NAMALWA (cell line): ENCODE data around the gene TMEM151A.
"Not testable (repeated sequence)": the region's sequence is repeated elsewhere in the genome, so short reads cannot be mapped to it uniquely, and the experiment has no call there.

Experiments
- DNase-seq: peaks from one replicate; pipeline ENCODE4 v3.0.0-alpha.2; 2015; ENCODE audit warnings: low spot score

Gene TMEM151A

DNA sequence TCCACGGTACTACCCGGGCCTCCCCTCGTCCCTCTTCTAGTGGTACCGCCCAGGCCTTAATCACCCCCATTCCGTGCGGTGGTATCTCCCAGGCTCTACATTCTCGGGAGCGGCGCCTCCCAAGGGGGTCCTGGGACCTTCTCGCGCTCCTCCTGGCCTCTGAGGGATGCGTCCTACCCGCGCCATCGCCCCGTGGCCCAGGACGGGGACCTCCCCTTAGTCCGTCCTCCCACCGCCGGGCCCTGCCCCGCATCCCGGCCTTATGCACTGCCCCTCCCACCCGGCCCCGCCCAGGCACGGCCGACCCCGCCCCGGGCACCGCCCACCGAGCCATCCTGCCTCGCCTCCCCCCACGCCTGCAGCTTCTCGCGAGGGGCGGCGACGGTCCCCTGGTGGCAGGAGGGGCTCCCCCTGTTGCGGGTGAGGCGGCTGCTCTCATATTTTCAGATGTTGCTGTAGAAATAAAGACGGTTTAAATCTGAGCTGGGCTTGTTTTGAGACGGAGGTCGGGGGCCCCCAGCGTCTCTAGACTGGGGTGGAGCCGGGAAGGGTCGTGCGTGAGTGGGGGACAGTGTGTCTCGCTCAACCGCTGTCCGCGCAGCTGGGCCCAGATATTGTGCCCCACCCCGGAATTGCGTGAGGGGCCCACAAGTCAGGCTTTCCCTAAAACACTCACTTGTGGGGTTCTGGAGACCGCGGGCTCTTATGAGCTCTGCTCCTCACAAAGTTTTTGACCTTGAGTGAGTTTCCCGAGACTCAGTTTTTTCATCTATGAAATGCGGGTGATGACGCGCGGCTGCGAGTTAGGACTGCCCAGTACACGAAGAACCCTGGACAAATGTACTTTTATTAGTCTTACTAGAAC is 24.1 kb upstream of the TMEM151A start:
- DNase-seq, result peak; percentile 92

- DNase-seq, result peak; percentile 100
These were observed 23.3 kb upstream of the TMEM151A start, which contains the start of gene RAB1B for GRCh38 chr11:66268244-66268951. TSS of gene RAB1B (plus strand) at chr11:66268639. CDS start at chr11:66268680, 41 bp downstream.

DNA sequence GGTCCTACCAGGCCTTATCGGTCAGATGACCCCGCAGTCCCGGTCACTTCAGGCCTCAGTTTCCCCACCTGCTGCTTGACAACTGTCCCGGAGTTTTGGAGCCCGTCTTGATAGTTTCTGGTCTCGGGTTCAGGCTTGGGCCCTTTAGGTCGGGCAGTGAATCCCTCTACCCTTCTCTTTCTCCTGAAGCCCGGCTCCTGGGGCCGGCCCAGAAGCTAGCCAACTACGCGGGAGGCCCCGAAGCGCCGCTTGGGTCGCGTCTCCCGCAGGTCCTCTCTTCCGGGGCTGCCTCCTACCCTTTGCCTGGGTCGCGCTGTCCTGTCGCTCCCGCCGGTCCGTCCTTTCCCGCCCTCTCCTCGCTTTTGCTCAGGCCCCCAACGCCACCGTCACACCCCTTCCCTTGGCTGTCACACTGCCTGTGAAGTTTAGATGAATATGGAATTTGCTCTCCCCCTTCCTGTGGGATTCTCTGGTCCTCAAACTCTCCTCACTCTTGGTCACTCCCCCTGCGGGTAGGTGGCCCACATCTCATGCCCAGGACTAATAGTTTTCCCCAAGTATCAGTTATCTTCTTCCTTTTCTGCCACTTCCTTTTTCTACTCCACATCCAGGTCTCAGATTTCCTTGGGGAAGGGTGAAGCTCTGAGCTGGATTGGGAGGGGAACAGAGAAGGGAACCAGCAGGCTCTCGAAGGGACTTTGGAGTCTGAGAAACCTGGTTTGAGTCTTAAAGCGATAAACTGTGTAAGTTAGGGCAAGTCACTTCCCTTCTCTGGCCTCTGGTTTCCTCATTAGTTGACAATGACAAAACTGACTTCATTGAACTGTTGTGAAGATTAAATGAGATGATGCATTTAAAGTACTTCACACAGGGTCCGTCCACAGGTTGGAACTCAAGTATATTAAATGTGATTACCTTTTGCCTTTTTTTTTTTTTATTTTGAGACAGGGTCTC is 22.5 kb upstream of the TMEM151A start:
- DNase-seq, result peak; percentile 57

DNA sequence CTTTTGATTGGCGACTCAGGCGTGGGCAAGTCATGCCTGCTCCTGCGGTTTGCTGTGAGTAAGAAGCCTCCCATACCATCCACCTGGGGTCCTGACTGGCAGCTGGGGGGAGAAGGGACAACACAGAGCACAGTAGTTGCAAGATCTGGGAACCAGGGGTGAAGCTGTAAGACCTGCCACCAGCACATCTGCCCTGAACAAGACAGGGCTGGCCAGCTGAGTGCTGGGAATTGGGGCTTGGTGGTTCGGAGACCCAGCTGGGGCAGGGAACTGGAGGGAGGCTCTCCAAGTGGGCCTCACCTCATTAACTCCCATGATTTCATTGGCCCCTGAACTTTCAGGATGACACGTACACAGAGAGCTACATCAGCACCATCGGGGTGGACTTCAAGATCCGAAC is 19.9 kb upstream of the TMEM151A start:
- no peak for DNase-seq

DNA sequence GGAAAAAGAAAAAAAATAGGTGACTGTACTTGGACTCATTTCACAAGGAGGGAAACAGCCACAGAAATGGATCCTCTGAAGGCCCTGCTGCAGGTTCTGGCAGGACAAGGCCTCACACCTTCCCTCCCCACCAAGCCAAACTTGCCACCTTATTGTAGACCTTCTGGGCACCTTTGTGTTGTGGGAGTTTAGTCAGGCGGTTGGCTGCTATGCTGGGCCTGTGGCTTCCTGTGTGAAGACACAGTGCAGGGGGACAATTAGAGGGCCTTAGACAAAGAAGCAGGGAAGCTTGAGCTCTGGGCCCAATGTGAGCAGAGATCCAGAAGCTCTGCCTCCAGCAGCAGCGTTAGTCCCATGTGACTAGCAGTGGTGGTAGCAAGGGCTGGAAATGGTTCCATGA is 19.1 kb upstream of the TMEM151A start:
- no peak for DNase-seq

DNA sequence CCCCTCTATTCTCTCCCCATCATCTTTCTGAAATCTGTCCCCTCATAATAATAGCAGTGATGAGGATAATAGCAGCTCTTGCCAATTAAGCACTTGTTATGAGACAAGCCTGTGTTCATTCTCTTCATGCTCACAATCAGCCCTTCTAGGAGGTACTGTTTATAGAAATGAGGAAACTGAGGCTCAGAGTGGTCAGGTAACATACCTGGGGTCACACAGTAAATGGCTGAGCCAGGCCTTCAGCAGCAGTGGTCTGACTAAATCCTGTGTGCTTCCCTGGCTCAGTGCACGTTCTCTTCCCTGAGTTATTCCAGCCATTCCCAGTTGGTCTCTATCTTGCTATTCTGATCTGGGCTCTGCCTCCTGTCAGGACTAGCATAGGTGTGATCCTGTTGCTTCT is 17.5 kb upstream of the TMEM151A start:
- DNase-seq, result no peak

GRCh38 chr11:66275396-66275795 is 16.3 kb upstream of the TMEM151A start:
- DNase-seq, result no peak

DNA sequence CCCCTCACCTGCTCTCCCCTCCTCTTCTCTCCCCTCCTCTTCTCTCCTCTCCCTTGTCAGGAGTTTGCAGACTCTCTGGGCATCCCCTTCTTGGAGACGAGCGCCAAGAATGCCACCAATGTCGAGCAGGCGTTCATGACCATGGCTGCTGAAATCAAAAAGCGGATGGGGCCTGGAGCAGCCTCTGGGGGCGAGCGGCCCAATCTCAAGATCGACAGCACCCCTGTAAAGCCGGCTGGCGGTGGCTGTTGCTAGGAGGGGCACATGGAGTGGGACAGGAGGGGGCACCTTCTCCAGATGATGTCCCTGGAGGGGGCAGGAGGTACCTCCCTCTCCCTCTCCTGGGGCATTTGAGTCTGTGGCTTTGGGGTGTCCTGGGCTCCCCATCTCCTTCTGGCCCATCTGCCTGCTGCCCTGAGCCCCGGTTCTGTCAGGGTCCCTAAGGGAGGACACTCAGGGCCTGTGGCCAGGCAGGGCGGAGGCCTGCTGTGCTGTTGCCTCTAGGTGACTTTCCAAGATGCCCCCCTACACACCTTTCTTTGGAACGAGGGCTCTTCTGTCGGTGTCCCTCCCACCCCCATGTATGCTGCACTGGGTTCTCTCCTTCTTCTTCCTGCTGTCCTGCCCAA is 15.6 kb upstream of the TMEM151A start:
- DNase-seq, result no peak

DNA sequence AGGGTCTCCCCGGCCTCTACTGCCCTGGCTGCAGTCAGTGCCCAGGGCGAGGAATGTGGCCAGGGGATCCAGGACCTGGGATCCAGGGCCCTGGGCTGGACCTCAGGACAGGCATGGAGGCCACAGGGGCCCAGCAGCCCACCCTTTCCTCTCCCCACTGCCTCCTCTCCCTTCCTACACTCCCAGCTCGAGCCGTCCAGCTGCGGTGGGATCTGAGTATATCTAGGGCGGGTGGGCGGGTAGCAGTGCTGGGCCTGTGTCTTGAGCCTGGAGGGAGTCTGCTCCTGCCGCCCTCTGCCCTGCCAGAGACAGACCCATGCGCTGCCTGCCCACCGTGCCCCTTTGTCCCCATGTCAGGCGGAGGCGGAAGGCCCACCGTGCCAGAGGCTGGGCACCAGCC is 15.1 kb upstream of the TMEM151A start:
- DNase-seq, result not testable (repeated sequence)

DNA sequence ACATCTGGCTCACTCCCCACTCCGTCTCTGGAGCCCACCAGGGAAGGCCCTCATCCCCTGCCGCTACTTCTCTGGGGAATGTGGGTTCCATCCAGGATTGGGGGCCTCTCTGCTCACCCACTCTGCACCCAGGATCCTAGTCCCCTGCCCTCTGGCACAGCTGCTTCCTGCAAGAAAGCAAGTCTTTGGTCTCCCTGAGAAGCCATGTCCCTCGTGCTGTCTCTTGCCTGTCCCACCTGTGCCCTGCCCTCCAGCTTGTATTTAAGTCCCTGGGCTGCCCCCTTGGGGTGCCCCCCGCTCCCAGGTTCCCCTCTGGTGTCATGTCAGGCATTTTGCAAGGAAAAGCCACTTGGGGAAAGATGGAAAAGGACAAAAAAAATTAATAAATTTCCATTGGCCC is 14.6 kb upstream of the TMEM151A start:
- not testable (repeated sequence) for DNase-seq

DNA sequence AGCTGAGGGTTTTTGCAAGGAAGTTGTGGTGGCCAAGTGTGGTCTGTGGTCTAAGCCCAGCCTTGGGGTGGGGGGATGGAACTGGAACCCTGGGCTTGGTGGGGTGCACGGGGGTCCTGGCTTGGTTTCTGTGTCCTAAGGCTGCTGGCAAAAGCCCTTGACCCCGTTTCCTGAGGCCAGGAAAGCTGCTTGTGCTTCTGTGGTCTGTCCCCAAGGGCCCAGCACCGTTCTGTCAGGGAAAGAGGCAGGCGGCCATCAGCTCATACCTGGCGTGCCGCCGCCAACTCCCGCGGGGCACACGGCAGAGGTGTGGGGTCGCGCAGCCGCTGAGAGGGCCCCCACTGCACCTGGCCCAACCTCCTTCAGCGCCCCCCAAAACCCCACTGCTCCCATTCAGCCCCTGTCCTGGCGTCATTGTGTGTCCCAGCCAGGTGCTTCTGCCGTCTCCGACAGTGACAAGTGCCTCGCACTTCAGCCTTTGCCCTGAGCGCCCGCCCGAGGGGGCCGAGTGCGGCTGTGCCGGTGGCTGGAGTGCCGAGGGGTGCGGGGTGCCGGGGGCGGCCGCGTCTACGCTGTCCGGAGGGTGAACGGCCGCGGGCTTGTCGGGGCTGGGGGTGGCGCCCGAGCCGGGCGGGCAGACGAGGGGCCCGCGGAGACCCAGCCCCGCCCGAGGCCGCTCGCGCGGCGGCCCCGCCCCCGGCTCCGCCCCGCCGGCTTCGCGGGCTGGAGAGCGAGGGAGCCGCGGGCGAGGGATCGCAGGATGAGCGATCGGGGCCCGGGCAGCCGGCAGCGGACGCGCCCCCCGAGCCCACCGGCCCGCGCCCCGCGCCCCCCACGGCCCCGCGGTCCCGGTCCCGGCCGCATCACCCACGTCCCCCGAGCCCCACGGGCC is 14.0 kb upstream of the TMEM151A start, which contains the start of gene CNIH2:
CNIH2 (plus strand) TSS at position 705 of the 892 bp plus-strand sequence. CDS start 282 bp downstream, outside the sequence.
- peak; percentile 53 for DNase-seq

- DNase-seq, result peak; percentile 44
These were observed 13.2 kb upstream of the TMEM151A start for GRCh38 chr11:66278363-66279091.

GRCh38 chr11:66279092-66279734 is 12.5 kb upstream of the TMEM151A start:
- no peak for DNase-seq

GRCh38 chr11:66280428-66280827 is 11.3 kb upstream of the TMEM151A start:
- no peak for DNase-seq

GRCh38 chr11:66281001-66281400 is 10.7 kb upstream of the TMEM151A start:
- DNase-seq, result no peak

DNA sequence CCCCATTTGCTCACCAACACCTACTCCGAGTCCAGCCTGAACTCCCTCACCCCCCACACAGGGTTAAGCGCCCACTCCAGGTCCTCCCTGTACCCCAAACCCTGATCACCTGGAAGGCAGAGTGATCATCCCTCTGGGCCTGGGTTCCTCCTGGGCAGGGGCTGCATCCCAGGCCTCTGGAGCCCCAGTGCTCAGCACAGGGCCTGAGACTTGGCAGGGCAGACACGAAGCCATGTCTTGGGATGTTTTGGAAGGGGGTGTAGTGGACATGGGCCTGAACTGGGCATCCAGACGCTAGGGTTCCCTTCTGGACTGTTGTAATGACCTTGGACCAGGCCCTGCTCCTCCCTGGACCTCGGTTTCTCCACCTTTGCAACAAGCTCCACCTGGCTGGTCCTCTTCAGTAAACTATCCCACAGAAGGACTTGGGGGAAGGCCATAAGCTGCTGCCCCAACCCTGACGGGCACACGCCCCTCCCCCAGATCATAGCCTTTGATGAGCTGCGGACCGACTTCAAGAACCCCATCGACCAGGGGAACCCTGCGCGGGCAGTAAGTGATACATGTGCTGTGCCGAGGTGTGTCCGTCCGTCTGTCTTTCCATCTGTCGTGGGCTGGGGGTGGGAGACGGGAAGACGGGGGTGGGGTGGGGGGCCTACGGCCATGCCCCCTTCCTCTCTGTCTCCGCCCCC is 9.8 kb upstream of the TMEM151A start:
- no peak for DNase-seq

- peak; percentile 99 for DNase-seq
These were observed 8.9 kb upstream of the TMEM151A start for GRCh38 chr11:66282468-66283455.
